ENCODE measurements around the gene GATAD2A.
A peak's percentile ranks its signal among the peaks of the same experiment; 100 is the strongest.
"Not testable (repeated sequence)": the region's sequence is repeated elsewhere in the genome, so short reads cannot be mapped to it uniquely, and the experiment has no call there.

GATAD2A gene

GRCh38 chr19:19404879-19405860, at the start of gene GATAD2A:
TSS of gene GATAD2A (plus strand) at chr19:19405675. CDS start at chr19:19465346, 59,671 bp downstream.
- DNase-seq: no peak

- no peak for DNase-seq
These were observed 49.0 kb upstream of the GATAD2A start for GRCh38 chr19:19356500-19356899.

- DNase-seq: no peak
These were observed 48.4 kb upstream of the GATAD2A start for GRCh38 chr19:19356901-19357566.

- peak; percentile 65 for DNase-seq
These were observed 44.3 kb upstream of the GATAD2A start for GRCh38 chr19:19361075-19361594.

- DNase-seq: no peak
These were observed 43.4 kb upstream of the GATAD2A start for GRCh38 chr19:19362075-19362474.

GRCh38 chr19:19366434-19367396, 38.8 kb upstream of the GATAD2A start:
- DNase-seq: no peak

GRCh38 chr19:19368087-19368486, 37.4 kb upstream of the GATAD2A start:
- DNase-seq: no peak

GRCh38 chr19:19371059-19371458, 34.4 kb upstream of the GATAD2A start:
- DNase-seq: no peak

- no peak for DNase-seq
These were observed 32.6 kb upstream of the GATAD2A start for GRCh38 chr19:19372656-19373416.

GRCh38 chr19:19379527-19379926, 25.9 kb upstream of the GATAD2A start:
- DNase-seq: no peak

GRCh38 chr19:19380316-19380715, 25.2 kb upstream of the GATAD2A start:
- DNase-seq: not testable (repeated sequence)

GRCh38 chr19:19381007-19381926, 24.2 kb upstream of the GATAD2A start:
- DNase-seq: peak; percentile 39

- no peak for DNase-seq
These were observed 23.4 kb upstream of the GATAD2A start for GRCh38 chr19:19382118-19382517.

GRCh38 chr19:19384486-19384885, 21.0 kb upstream of the GATAD2A start:
- no peak for DNase-seq

GRCh38 chr19:19385131-19385895, 20.2 kb upstream of the GATAD2A start:
- DNase-seq: peak; percentile 91

GRCh38 chr19:19385896-19386869, 19.3 kb upstream of the GATAD2A start:
- DNase-seq: no peak

GRCh38 chr19:19387108-19387507, 18.4 kb upstream of the GATAD2A start:
- DNase-seq: no peak
